ENCODE results near the gene DCAF12L2.

DNA sequence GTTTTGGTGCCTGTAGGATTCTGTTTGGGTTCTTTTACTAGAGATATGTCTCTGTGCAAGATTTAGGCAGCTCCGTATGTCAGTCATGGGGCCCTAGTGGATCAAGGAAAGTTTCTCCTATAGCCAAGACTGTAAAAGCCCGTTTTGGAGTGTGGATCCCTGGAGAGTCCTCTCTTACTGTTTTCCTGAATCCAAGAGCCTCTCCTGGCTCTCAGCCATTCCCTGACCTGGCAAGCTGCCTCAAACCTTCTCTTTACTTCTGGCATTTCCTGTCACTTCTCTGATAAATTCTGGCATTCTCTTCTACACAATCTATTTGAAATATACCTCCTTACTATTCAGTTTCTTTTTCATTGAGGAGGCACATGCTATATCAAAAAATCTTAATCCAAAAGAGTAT, 41.4 kb downstream of the DCAF12L2 start:
- TF ChIP-seq, protein P1, sequence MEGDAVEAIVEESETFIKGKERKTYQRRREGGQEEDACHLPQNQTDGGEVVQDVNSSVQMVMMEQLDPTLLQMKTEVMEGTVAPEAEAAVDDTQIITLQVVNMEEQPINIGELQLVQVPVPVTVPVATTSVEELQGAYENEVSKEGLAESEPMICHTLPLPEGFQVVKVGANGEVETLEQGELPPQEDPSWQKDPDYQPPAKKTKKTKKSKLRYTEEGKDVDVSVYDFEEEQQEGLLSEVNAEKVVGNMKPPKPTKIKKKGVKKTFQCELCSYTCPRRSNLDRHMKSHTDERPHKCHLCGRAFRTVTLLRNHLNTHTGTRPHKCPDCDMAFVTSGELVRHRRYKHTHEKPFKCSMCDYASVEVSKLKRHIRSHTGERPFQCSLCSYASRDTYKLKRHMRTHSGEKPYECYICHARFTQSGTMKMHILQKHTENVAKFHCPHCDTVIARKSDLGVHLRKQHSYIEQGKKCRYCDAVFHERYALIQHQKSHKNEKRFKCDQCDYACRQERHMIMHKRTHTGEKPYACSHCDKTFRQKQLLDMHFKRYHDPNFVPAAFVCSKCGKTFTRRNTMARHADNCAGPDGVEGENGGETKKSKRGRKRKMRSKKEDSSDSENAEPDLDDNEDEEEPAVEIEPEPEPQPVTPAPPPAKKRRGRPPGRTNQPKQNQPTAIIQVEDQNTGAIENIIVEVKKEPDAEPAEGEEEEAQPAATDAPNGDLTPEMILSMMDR (conservative IDR thresholded peaks at IDR 0.05) = no peak
- no peak for TF ChIP-seq EZH2 (IDR thresholded peaks at IDR 0.05; ENCODE audit: low read depth)
